ENCODE results near the gene C1QTNF9B. TPM values are rescaled to one million over a fixed set of nuclear protein-coding genes. Genes with fewer than 3 reads are reported as not detected.

Gene C1QTNF9B
- polyA plus RNA-seq, 1 experiment: 0.87 TPM

DNA sequence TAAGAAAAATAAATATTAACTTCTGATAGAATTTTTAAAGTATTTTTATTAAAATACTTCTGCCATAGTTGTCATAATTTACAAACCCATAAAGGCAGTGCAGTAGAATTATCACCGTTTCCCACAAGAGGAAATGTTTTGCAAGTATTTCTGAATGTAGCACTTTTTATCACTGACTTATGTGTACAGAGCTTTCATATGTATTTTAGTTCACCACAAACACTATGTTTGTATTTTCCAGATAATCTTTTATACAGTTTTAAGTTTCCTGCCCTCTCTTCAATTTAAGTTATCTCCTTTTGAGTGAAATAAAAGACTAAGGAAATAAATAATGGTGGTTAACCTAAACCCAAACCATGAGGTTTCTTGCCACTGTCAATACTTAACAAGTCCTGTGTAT is 32.3 kb downstream of the C1QTNF9B start:
- TF ChIP-seq, protein P1, sequence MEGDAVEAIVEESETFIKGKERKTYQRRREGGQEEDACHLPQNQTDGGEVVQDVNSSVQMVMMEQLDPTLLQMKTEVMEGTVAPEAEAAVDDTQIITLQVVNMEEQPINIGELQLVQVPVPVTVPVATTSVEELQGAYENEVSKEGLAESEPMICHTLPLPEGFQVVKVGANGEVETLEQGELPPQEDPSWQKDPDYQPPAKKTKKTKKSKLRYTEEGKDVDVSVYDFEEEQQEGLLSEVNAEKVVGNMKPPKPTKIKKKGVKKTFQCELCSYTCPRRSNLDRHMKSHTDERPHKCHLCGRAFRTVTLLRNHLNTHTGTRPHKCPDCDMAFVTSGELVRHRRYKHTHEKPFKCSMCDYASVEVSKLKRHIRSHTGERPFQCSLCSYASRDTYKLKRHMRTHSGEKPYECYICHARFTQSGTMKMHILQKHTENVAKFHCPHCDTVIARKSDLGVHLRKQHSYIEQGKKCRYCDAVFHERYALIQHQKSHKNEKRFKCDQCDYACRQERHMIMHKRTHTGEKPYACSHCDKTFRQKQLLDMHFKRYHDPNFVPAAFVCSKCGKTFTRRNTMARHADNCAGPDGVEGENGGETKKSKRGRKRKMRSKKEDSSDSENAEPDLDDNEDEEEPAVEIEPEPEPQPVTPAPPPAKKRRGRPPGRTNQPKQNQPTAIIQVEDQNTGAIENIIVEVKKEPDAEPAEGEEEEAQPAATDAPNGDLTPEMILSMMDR (IDR thresholded peaks at IDR 0.05; ENCODE audit: low read depth, low read length): no peak
- Histone ChIP-seq H3K27ac (ENCODE audit: low read depth, low read length) (no peak overlapping the region), H3K9me3 (ENCODE audit: control insufficient read depth, insufficient read depth, low read length) (no peaks in the 10 kb centered on the region), H3K27me3 (ENCODE audit: control insufficient read depth, insufficient read depth, low read length) (no peaks in the 10 kb centered on the region), H3K4me3 (ENCODE audit: low read depth, low read length) (no peak overlapping the region)
- ChIA-PET CTCF (no interaction called here), POLR2A (no interaction called here)
- no peak for DNase-seq (ENCODE audit: low read depth, low spot score)

DNA sequence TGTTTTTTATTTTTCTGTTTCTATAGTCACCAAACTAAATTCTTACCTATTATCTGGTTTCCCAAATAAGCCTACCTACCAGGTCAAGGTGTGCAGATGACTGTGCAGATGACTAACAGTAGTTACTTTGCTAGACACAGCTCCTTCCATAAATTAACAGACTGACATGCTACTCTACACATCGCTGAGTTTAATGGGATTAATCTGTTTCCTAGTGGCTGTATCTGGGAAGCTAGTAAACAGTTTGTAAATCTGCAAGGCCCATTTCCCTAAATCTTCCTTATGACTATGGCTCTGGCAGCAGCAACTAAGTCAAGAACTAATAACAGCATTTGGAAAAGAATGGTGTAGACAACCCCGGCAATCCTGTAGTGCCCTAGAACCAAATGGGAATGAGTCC is 36.0 kb downstream of the C1QTNF9B start:
- TF ChIP-seq, protein P1 (IDR thresholded peaks at IDR 0.05; ENCODE audit: low read depth, low read length): no peak
- CTCF ChIA-PET: interaction anchor here (1.0 to 1.1 kb wide), 2 partner anchors 61 to 394 kb away, joined by 3 to 4 read pairs; no protein-coding TSS in a partner anchor
- Histone ChIP-seq H3K4me3 (ENCODE audit: low read depth, low read length) (no peak overlapping the region), H3K27ac (ENCODE audit: low read depth, low read length) (no peak overlapping the region), H3K27me3 (ENCODE audit: control insufficient read depth, insufficient read depth, low read length) (no peaks in the 10 kb centered on the region), H3K9me3 (ENCODE audit: control insufficient read depth, insufficient read depth, low read length) (no peaks in the 10 kb centered on the region)
- POLR2A ChIA-PET: no interaction called here
- DNase-seq (ENCODE audit: low read depth, low spot score): no peak

DNA sequence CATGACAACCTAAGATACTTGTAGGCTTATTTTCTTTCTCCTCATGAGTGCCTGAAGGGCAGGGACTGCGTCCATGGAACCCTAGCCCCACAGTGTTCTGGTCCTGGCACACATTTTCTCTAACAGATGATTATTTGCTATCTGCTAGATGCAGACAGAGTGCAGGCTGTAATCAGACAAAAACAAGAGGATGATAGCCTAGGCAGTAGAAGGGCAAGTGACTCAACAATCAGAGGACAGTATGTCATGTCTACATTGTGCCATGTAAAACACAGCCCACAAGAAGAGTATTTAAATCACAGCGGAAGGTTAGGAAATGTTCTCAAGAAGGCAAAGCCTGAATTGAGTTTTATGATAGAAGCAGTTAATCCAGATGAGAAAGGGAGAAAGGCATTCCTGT is 37.4 kb downstream of the C1QTNF9B start:
- Histone ChIP-seq H3K27me3 (ENCODE audit: control insufficient read depth, insufficient read depth, low read length) (no peaks in the 10 kb centered on the region), H3K27ac (ENCODE audit: low read depth, low read length) (no peak overlapping the region), H3K9me3 (ENCODE audit: control insufficient read depth, insufficient read depth, low read length) (no peaks in the 10 kb centered on the region), H3K4me3 (ENCODE audit: low read depth, low read length) (no peak overlapping the region)
- ChIA-PET CTCF (no interaction called here), POLR2A (no interaction called here)
- TF ChIP-seq, protein P1 (IDR thresholded peaks at IDR 0.05; ENCODE audit: low read depth, low read length): no peak
- DNase-seq (ENCODE audit: low read depth, low spot score): no peak

DNA sequence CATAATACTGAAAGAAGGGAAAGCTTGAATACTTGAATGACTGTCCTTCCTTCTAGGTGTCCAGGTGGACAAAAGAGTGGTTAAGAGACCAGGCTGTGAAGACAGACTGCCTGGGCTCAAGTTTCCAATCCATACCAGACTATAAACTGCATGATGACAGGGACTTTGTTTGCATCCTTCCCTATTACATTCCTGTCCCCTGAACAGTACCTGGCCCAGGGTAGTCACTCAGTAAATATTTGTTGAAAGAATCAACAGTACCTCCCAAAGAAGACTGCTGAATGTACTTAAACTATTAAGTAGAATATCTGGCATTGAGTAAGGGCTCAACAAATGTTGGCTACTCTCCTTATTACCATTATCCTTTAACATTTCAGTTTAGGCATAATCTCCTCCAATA is 37.8 kb downstream of the C1QTNF9B start:
- ChIA-PET POLR2A (no interaction called here), CTCF (no interaction called here)
- H3K27me3 ChIP-seq (ENCODE audit: control insufficient read depth, insufficient read depth, low read length): no peaks in the 10 kb centered on the region
- TF ChIP-seq, protein P1 (IDR thresholded peaks at IDR 0.05; ENCODE audit: low read depth, low read length): no peak
- no peak for DNase-seq (ENCODE audit: low read depth, low spot score)
- H3K27ac ChIP-seq (ENCODE audit: low read depth, low read length): no peak overlapping the region
- H3K9me3 ChIP-seq (ENCODE audit: control insufficient read depth, insufficient read depth, low read length): no peaks in the 10 kb centered on the region
- no peak overlapping the region for H3K4me3 ChIP-seq (ENCODE audit: low read depth, low read length)

DNA sequence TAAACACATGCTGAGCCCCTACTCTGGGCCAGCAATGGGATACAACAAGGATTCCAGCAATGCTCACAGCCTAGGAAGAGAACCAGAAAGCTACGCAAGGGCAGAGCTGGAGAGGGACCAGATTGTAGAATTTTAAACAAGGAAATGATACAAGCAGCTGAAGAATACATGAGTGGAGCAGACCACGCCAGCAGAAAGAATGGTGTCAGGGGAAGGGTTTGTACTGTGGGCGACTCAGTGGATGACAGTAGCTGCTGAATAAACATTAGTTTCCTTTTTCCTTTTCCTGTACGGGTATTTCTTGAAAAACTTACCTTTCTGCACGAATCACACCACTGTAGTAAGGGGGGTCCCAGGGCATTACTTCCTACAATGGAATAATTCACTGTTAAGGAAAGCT is 38.8 kb downstream of the C1QTNF9B start:
- TF ChIP-seq, protein P1 (IDR thresholded peaks at IDR 0.05; ENCODE audit: low read depth, low read length): no peak
- Histone ChIP-seq H3K9me3 (ENCODE audit: control insufficient read depth, insufficient read depth, low read length) (no peaks in the 10 kb centered on the region), H3K4me3 (ENCODE audit: low read depth, low read length) (no peak overlapping the region), H3K27me3 (ENCODE audit: control insufficient read depth, insufficient read depth, low read length) (no peaks in the 10 kb centered on the region), H3K27ac (ENCODE audit: low read depth, low read length) (no peak overlapping the region)
- CTCF ChIA-PET: interaction anchor here (0.6 kb wide), 1 partner anchor 344 kb away, joined by 4 read pairs; no protein-coding TSS in a partner anchor
- POLR2A ChIA-PET: interaction anchor here (0.6 to 0.9 kb wide), 2 partner anchors 177 to 213 kb away, joined by 3 to 14 read pairs; no protein-coding TSS in a partner anchor
- DNase-seq (ENCODE audit: low read depth, low spot score): no peak
